SK-MEL-5 (cell line): ENCODE data around the gene B3GNT2. TPM values are rescaled to one million over a fixed set of nuclear protein-coding genes. Genes with fewer than 3 reads are reported as not detected.

Experiments used
- DNase-seq: peaks from one replicate; pipeline ENCODE4 v3.0.0-alpha.2; 2016; ENCODE audit warnings: low read depth, low spot score
- in situ Hi-C: cut with HindIII; loops from 2 replicates; pipeline ENCODE4 v1.10.0; 2016; ENCODE audit warnings: low sequenced_read_pairs, high pct_unique_total_duplicates, low pct_unique_long_range_greater_than_20kb
- total RNA-seq: library from RNA; depleted of rRNA; stranded (reverse); fragments of >200 nt; shearing (Covaris generic); gene quantifications from 2 replicates; pipeline ENCODE4 v1.2.3, GENCODE V29; 2014

The B3GNT2 gene
- total RNA-seq, 1 experiment from 2014 or later = 34.7 TPM

DNA sequence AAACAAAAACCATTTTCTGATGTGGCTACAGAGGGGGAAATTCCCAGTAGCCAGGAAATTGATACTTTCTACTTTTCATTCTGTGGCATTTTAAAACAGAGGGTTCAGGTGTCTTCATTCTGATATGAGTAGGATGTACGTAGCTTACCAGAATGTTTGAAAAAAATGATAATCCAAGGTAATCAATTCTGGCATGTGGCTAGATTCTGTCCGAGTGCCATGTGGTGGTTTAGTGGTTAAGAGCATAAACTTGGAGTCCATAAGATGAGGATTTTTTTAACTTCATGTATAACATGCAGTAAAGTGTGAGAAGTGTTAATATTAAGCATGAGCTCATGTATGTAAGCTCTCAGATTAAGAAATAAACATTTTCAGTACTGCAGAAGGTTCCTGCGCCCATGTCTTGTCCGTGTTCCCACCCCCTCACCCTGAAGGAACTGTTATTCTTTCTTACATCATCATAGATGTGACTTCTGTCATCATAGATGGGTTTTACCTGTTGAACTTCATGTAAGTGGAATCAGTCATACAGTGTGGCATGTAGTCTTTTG is 4.5 kb downstream of the B3GNT2 start:
- DNase-seq = no peak
- in situ Hi-C loops = no loop called here

DNA sequence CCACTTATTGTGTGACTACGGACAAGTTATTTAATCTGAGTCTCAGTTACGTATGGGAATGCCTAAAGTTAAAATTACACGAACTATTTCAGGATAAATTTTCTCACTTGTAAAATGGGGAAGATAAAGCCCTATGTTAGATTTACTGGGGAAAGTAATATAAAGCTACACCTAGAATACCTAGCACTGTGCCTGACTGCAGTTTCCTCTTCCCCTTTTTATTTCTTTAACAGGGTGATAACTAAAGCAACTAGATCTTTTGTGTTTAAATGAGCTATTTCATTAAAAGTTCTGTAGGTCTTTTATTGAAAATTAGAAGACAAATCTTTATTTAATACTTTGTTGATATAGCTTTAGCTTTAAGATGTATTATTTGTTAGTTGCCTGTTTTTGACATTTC is 5.0 kb downstream of the B3GNT2 start:
- DNase-seq = no peak
- in situ Hi-C loops = no loop called here

DNA sequence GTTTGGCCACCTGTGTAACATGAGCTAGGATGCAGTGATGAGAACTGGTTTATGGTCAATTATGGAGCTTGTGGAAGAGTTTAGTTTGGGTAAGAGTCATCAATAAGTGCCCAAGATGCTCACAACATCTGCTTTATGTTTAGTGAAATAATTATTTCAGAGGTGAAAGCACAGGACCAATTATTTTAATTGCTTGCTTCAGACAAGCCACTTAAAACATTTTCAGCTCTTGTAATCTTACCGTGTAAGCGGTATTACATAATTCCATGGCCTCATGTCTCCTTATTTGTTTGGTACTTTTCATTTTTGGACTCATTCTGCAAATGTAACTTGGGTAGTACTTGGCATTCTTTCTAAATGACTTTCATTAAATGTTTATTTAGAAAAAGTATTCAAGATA is 5.4 kb downstream of the B3GNT2 start:
- no peak for DNase-seq

DNA sequence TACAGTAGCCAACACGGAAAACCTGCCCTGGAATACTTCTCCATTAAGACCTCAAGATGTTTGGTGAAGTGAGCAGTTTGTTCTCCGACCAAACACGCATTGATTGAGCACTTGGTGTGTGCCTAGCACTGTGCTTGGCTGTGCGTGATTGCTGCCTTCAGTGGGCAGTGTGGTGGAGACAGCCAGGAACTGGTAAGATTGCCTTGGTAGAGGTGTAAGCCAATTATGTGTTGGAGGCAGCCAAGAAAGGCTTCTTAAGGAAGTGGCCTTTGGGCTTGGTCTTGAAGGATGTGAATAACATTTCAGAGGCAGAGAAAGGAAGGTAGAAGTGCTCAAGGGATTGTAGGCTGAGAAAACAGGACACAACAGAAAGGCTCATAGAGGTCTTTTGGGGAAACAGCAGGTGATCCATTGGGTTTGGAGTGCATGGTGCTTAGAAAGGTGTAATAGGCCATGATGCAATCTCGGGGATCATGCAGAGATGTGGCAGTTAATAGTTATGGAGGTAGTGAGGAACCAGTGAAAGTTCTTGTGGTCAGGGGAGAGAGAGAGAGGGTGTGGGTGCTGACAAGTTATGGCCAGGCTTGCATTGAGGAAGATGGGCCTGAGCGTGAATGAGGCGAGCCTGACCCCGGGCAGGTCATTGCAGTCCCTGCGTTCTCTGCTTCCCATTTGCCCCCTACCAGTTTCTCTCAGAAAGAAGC is 6.3 kb downstream of the B3GNT2 start:
- in situ Hi-C loops = no loop called here
- no peak for DNase-seq

More for the DNA sequence above, 5.4 kb downstream of the B3GNT2 start:
- in situ Hi-C loops = no loop called here

DNA sequence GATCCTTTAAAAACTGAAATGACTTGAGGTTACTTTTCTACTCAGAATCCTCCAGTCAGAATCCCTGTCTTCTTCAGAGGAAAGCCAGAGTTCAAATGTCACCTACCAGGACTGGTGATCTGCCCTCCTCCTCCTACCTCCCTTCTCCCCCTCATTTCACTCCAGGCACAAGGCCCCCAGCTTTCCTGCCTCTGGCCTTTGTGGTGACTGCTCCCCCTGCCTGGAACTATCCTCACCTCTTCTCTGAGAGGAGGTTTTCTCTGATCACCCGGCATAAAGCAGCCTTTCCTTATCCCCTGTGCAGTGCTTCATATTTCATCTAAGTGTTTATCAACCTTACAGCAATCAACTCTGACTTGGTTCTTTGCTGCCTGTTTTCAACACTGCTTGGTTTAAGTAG is 6.8 kb downstream of the B3GNT2 start:
- no peak for DNase-seq
- in situ Hi-C loops = no loop called here

DNA sequence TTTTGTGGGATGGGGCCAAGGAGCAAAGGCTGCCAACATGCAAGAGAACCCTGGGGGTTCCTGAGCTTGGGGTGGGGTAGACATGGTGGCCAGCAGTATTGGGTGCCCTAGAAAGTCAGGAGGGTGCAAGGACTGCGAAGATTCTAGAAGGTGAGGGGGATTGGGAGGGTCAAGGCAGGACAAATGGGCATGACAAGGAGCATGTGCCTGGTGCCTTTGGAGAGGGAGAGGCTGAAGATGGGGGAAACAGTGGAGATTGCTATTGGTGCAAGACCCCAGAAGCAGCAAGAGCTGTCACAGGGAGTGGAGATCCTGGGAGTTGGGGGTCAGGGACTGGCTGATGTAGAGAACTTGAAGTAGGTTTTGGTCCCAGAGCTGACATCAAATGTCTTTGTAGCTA is 7.5 kb downstream of the B3GNT2 start:
- no peak for DNase-seq
- in situ Hi-C loops = no loop called here

DNA sequence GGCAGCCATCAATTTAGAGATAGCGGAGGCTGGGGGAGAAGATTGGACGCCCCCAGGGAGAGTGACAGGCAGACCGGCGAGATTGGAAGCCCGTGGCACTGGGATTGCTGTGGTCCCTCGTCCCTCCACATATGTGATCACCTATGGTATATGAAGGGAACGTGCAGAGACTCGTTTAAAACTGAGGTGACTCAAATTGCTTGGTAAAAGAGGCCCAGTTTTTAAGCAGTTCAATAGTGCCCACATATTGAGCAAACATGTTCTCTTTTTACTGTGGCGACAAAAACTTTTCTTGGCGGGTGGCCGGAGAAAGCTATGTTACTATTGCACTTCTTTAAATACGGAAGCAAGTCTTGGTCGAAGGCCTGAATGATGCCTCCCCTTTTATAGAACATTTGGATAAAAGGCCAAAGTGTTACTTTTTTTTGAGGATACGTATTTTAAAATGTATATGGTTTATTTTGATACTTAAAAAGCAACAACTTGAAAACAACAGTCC is 9.1 kb downstream of the B3GNT2 start:
- in situ Hi-C loops = no loop called here
- DNase-seq = no peak

DNA sequence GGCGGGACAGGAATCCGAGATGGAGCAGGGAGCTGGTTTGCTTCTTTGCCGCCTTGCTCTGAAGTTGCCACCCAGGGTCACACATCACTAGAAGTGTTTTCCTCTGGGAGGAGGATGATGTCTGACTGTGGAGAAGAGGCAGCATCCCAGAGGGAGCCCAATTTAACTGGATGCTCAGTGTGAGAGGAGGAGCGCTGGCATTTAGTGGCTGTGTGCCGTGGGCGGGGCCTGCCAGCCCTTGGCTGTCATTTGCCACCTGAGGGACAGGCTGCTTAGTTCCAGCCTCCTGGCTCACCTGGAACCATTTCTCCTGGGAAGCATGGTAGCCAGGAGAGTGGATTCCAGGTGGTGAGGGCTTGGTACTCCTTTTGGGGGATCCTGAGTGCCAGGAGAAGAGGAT is 9.6 kb downstream of the B3GNT2 start:
- DNase-seq = no peak
- in situ Hi-C loops = no loop called here

DNA sequence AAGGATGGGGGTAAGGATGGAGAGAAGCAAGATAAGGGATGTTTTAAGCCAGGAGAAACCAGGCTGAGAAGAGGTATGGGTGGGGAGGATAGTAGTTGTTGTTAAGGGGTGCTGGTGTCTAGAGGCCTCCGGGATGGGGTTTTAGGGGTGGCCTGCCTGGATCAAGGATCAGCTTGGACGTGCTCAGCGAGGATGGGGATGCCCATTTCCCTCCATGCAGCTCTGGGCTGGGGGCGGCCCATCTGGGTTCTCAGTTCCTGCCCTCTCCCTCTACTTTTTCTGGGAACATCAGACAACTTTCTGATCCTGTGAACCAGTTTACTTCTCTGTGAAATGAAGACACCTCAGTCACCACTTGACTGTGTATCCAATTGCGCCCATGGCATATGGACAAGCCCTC is 10.1 kb downstream of the B3GNT2 start:
- in situ Hi-C loops = no loop called here
- DNase-seq = no peak

DNA sequence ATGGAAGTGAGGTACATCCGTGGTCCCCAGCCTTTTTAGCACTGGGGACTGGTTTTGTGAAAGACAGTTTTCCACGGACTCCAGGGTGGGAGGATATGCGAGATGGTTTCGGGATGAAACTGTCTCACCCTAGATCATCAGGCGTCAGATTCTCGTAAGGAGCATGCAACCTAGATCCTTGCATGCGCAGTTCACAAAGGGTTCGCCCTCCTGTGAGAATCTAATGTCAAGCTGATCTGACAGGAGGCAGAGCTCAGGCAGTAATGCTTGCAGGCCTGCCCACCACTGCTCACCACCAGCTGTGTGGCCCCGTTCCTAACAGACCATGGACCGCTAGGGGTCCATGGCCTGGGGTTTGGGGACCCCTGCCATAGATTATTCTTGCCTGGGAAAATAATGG is 11.6 kb downstream of the B3GNT2 start:
- in situ Hi-C loops = no loop called here
- no peak for DNase-seq

DNA sequence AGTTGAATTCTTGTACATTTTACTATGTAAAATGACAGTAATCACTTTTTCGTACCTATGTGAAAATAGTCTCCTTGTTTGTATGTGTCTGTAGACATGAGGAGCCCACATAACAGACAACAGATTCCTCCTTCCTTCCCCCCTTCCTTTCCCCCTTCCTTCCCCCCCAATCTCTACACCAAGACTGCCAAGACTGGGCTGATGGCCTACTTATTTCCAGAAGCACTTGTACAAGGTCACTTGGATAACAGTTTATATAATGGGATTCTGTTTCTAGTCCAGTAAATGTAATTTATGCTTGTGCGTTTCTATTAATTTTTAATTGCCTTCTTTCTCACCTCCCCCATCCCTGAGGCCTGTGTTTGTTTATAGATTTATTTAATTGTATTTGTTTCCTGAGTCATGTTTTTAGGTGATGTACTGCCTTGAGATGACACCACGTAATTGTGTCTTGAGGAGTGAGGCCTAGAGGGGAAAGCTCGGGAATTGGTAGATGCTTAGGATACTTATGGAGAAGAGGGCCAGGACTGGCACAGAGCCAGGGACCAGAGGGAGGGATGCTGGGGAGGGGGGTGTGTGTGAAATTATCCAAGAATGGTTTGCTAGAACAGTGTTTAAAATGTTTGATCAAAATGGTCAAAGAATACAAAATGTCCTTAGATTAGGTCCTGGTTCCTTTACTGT is 12.3 kb downstream of the B3GNT2 start:
- in situ Hi-C loops = no loop called here
- no peak for DNase-seq

DNA sequence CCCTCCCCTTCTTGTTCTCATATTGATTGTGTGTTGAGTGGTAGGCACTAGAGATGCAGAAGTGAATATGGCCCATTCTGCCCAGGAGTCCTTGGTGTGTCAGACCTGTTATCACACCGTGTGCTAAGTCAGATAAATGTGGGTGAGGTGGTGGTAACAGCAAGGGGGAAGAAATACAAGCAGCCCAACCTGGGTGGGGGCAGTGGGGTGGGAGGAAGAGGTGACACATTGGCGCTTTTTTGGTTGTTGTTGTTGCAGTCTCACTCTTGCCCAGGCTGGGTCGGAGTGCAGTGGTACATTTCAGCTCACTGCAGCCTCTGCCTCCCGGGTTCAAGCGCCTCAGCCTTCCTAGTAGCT is 12.8 kb downstream of the B3GNT2 start:
- in situ Hi-C loops = no loop called here
- no peak for DNase-seq

DNA sequence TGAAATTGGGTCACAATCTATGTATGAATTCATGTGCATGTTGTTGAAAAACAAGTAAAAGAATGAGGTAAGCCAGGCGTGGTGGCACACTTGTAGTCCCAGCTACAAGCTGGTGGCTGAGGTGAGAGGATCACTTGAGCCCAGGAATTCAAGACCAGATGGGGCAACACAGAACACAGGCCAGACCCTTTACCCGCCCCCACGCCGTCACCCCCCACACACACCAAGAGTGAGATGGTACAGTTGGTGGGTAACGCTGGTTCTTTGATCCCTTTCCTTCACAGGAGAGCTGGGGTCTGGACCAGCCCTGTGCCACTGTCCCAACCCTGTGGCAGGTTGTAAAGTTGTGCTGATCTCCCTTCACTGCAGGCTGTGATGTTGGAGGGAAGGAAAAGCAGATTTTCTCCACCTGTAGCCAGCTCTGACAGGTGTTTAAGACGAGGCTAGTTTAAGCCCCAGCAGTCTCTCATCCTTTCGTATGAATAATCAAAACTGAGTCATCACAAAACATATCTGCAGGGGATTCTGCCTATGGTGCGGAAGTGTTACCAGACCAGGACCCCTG is 13.6 kb downstream of the B3GNT2 start:
- DNase-seq = no peak
- in situ Hi-C loops = no loop called here

DNA sequence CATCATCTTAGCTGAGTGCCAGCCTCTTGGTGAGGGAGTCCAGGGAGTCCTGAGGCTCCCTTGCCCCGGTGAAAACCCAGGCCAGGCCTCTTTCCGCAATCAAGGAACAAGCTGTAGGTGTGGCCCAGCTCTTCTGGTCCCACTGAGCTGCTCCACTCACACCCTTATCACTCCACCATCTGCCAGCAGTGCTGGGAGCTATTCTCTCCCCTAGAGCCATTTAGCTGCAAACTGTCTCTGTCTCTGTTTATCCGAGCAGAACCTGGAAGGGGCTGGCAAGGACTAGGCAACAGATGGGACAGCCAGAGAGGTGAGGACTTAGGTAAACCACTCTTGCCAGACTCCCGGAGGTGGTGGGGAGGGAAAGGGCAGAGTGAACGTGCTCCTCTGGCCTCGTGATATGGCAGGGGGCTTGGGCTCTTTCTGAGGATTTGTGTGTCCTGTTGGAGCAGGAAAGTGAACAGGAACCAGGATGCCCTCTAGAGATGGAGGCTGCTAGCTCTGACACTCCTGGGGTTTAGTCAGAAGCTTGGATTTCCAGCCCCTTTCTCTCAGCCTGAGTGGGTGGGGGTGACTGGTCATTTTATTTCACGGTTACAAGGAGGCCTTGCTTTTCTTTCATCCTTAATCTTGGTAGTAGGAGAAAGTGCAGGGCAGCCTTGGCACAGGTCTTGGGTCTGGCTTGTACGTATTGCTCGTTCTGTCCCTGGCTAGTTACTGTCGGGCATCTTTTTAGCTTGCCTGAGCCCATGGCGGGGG is 19.6 kb downstream of the B3GNT2 start:
- in situ Hi-C loops = no loop called here
- no peak for DNase-seq

DNA sequence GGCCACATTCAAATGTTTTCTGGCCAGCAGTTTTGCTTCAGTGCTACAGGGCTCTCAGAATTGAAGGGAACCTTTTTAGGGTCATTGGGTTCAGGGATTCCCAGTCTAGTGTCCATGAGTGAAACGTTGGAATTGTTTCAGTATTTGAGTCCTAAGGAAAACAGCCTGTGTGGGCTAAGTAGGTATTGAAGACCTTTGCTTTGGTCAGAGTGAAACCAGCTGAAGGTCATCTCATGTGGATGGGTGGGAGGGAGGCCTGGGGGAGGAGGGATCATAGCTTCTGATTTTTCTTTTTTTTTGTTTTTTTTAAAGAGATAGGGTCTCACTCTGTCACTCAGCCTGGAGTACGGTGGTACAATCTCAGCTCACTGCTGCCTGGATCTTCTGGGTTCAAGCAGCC is 20.2 kb downstream of the B3GNT2 start:
- no peak for DNase-seq
- in situ Hi-C loops = no loop called here

DNA sequence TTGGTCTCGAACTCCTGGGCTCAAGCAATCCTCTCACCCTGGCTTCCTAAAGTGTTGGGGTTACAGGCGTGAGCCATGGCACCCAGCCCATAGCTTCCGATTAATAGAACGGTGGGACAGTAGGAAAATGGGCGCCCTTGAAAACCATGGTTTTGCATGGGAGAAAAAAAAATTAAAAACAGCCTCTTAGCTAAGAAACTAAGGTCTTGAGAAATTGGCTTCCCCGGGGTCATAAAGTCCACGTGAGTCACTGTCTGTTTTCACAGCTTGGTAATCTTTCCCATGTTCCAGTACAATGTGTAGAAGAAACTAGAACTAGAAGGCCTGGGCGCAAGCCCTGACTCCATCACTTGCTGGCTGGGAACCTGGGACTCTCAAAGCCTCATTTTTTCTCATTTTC is 20.7 kb downstream of the B3GNT2 start:
- no peak for DNase-seq
- in situ Hi-C loops = no loop called here

DNA sequence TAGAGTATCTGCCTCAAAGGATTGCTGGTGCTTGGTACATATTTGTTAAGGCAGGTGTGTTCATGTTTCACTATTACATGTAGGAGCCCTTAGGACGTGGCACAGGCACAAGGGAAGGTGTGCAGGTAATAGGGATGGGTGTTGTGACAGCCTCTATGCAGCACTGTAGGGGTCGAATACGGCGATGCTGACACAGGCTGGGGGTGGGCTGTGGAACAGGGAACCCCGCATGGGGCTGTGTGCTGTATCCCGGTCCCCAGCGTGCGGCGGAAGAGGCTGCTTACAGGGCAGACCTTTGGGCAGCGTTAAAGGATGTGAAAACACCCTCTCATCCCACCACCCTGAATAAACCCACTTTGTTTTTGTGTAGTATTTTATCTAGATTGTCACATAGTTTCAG is 21.5 kb downstream of the B3GNT2 start:
- DNase-seq = no peak
- in situ Hi-C loops = no loop called here

DNA sequence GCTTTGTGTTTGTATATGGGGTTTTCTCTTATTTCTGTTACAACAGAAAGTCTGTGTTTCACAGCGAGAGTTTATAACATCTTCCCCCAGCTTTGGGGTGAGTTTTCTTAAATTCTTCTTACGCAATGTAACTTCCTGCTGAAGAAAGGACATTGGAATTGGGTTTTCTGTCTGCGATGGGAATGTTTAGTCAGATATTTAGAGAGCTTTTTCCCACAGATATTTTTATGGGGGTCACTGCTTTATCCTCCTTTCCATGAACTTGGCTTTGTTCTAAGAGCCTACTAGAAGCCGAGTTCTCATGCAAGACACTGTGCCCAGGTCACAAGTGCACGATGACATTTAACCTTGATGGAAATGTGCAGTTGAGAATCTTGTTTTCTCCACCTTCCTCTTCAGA is 22.1 kb downstream of the B3GNT2 start:
- in situ Hi-C loops = no loop called here

More for the DNA sequence above, 22.1 kb downstream of the B3GNT2 start:
- no peak for DNase-seq
